Tibial nerve (tissue), 4 donors: ENCODE data around the gene KRTAP1-5. TPM values are rescaled to one million over a fixed set of nuclear protein-coding genes. Genes with fewer than 3 reads are reported as not detected.

Experiments used
- DNase-seq, 2 donors: peaks; one replicate each; pipeline ENCODE4 v3.0.0-alpha.2; 2019; ENCODE audit warnings: low spot score in 2 of 2
- H3K27ac ChIP-seq, 4 donors: fragments of 200-600 bp; sonication (generic) in 3 of 4; one replicate each; pipeline ENCODE4 v1.5.1; 2017 to 2019; ENCODE audit warnings: mild to moderate bottlenecking in 1 of 4
- H3K27me3 ChIP-seq, 2 donors: fragments of 200-600 bp; sonication (generic) in 1 of 2; one replicate each; pipeline versions ENCODE4 v1.5.1 to v1.6.0; 2017 to 2019
- H3K36me3 ChIP-seq, 3 donors: fragments of 200-600 bp; sonication (generic); one replicate each; pipeline ENCODE4 v1.5.1; 2018 to 2019
- H3K4me1 ChIP-seq, 4 donors: fragments of 200-600 bp; sonication (generic) in 3 of 4; one replicate each; pipeline ENCODE4 v1.5.1; 2017 to 2019
- H3K4me3 ChIP-seq, 4 donors: fragments of 200-600 bp; sonication (generic) in 3 of 4; one replicate each; pipeline ENCODE4 v1.5.1; 2017 to 2019; ENCODE audit warnings: mild to moderate bottlenecking in 1 of 4, moderate library complexity in 1 of 4
- H3K9me3 ChIP-seq, 4 donors: fragments of 200-600 bp; sonication (generic) in 3 of 4; one replicate each; pipeline ENCODE4 v1.5.1; 2017 to 2019
- EP300 ChIP-seq, 2 donors: sonication (generic); formaldehyde crosslinking; IDR thresholded peaks; one replicate each; pipeline ENCODE4 v1.6.1; 2017; ENCODE audit warnings: antibody characterized with exemption in 2 of 2, mild to moderate bottlenecking in 1 of 2
- POLR2A ChIP-seq, 2 donors: fragments of 450-650 bp; IDR thresholded peaks; one replicate each; pipeline ENCODE4 v1.6.1; 2017; ENCODE audit warnings: antibody characterized with exemption in 2 of 2, mild to moderate bottlenecking in 2 of 2, moderate library complexity in 2 of 2
- whole genome bisulfite sequencing, 2 donors: methylation state at CpG; one replicate each; pipeline ENCODE4 v1.1.5; 2018; 5-methylcytosine and 5-hydroxymethylcytosine counted together
- total RNA-seq, 4 donors: library from RNA; depleted of rRNA; stranded (reverse); fragments of >200 nt; gene quantifications; one replicate each; pipeline ENCODE4 v1.1.0, GENCODE V29; 2016
- TF ChIP-seq, protein P1 (sequence below), 5 experiments: fragments of 200-600 bp in 3 of 5; fragments of 450-650 bp in 2 of 5; sonication (generic) in 3 of 5; IDR thresholded peaks; one replicate each; pipeline ENCODE4 v1.5.1; 2016 to 2019; ENCODE audit warnings: antibody characterized with exemption in 5 of 5, mild to moderate bottlenecking in 3 of 5, moderate library complexity in 2 of 5

KRTAP1-5 gene, protein sequence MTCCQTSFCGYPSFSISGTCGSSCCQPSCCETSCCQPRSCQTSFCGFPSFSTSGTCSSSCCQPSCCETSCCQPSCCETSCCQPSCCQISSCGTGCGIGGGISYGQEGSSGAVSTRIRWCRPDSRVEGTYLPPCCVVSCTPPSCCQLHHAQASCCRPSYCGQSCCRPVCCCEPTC
- total RNA-seq, result under 1 TPM in 1 of 4 donors, not detected in 3; 0.60 TPM

DNA sequence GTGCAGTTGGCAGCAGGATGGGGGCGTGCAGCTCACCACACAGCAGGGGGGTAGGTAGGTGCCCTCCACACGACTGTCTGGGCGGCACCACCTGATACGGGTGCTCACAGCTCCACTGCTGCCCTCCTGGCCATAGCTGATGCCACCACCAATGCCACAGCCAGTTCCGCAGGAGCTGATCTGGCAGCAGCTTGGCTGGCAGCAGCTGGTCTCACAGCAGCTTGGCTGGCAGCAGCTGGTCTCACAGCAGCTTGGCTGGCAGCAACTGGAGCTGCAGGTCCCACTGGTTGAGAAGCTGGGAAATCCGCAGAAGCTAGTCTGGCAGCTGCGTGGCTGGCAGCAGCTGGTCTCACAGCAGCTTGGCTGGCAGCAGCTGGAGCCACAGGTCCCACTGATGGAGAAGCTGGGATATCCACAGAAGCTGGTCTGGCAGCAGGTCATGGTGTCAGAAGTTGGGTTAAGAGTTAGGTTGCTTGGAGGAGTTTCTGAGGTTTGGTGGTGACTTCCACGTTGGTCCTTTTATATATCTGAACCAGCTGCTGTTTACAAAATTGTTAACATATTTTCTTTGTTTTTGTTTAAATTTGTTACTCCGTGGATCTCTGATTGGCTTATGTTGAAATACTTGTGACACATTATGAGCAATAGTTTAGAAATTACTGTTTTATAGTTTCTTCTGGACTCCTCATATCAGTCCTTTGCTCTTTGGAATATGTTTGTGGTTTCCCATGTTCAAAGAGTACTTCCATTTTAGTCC is at the start of gene KRTAP1-5:
Gene KRTAP1-5, minus strand, starts transcription at position 494 of the 757 bp plus-strand sequence. Its CDS starts 53 bp downstream, at position 441.
- WGBS, 2 donors, result 80 to 87% methylated on average over 6 to 9 of the region's 9 CpGs

DNA sequence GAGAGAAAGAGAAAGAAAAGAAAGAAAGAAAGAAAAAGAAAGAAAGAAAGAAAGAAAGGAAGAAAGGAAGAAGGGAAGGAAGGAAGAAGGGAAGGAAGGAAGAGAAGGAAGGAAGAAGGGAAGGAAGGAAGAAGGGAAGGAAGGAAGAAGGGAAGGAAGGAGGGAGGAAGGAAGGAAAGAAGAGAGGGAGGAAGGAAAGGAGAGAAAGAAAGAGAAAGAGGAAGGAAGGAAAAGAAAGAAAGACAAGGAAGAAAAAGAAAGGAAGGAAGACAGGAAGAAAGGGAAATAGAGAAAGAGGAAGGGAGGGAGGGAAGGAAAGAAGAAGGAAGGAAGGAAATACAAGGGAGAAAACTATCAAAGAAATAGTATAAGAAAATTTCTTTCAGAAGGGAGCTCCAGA is 49.8 kb upstream of the KRTAP1-5 start:
- Histone ChIP-seq H3K36me3 (no peaks in the 10 kb centered on the region), H3K4me1 (no peaks in the 10 kb centered on the region), H3K4me3 (no peak overlapping the region), H3K9me3 (no peaks in the 10 kb centered on the region), H3K27me3 (no peaks in the 10 kb centered on the region), H3K27ac (no peak overlapping the region)
- no peak for DNase-seq
- TF ChIP-seq POLR2A (IDR thresholded peaks at IDR 0.05) (no peak), EP300 (IDR thresholded peaks at IDR 0.05) (no peak)
- TF ChIP-seq, protein P1, sequence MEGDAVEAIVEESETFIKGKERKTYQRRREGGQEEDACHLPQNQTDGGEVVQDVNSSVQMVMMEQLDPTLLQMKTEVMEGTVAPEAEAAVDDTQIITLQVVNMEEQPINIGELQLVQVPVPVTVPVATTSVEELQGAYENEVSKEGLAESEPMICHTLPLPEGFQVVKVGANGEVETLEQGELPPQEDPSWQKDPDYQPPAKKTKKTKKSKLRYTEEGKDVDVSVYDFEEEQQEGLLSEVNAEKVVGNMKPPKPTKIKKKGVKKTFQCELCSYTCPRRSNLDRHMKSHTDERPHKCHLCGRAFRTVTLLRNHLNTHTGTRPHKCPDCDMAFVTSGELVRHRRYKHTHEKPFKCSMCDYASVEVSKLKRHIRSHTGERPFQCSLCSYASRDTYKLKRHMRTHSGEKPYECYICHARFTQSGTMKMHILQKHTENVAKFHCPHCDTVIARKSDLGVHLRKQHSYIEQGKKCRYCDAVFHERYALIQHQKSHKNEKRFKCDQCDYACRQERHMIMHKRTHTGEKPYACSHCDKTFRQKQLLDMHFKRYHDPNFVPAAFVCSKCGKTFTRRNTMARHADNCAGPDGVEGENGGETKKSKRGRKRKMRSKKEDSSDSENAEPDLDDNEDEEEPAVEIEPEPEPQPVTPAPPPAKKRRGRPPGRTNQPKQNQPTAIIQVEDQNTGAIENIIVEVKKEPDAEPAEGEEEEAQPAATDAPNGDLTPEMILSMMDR (IDR thresholded peaks at IDR 0.05), result no peak

More for the DNA sequence above, at the start of gene KRTAP1-5:
- H3K4me3 ChIP-seq, result no peak within 1 kb of the TSS
- H3K27ac ChIP-seq, result no peak within 1 kb of the TSS
- DNase-seq, result no peak
- no peaks in the 10 kb centered on the region for H3K4me1 ChIP-seq
- H3K27me3 ChIP-seq, result no peaks in the 10 kb centered on the region
- no peaks in the 10 kb centered on the region for H3K9me3 ChIP-seq
- TF ChIP-seq POLR2A (IDR thresholded peaks at IDR 0.05), result no peak
- no peak for TF ChIP-seq EP300 (IDR thresholded peaks at IDR 0.05)
- TF ChIP-seq, protein P1 (IDR thresholded peaks at IDR 0.05), result no peak
- no peaks in the 10 kb centered on the region for H3K36me3 ChIP-seq

DNA sequence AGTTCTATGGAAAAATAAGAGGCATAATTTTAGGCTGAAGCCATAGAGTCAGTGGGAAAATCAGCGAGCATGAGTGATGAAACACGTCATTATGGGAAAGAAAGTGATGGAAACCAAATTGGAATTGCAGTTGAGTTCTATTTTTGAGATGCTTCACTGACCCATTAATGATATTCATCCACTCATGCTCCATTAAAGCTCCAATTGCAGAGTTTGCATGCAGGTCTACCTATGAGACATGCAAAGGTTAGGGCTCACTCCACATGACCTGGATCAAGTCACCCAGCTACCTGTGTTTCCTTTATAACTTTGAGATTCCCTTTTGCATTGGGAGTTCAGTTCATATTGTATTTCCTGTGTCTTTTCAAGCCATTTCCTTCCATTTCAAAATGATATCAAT is 46.7 kb upstream of the KRTAP1-5 start:
- TF ChIP-seq EP300 (IDR thresholded peaks at IDR 0.05) (no peak), POLR2A (IDR thresholded peaks at IDR 0.05) (no peak)
- TF ChIP-seq, protein P1 (IDR thresholded peaks at IDR 0.05), result no peak
- H3K9me3 ChIP-seq, result no peaks in the 10 kb centered on the region
- H3K36me3 ChIP-seq, result no peaks in the 10 kb centered on the region
- no peaks in the 10 kb centered on the region for H3K27me3 ChIP-seq
- H3K4me3 ChIP-seq, result no peak overlapping the region
- H3K4me1 ChIP-seq, result no peaks in the 10 kb centered on the region
- no peak overlapping the region for H3K27ac ChIP-seq
- WGBS, 2 donors, result 88 to 92% methylated on average over 2 of the region's 2 CpGs
- no peak for DNase-seq

DNA sequence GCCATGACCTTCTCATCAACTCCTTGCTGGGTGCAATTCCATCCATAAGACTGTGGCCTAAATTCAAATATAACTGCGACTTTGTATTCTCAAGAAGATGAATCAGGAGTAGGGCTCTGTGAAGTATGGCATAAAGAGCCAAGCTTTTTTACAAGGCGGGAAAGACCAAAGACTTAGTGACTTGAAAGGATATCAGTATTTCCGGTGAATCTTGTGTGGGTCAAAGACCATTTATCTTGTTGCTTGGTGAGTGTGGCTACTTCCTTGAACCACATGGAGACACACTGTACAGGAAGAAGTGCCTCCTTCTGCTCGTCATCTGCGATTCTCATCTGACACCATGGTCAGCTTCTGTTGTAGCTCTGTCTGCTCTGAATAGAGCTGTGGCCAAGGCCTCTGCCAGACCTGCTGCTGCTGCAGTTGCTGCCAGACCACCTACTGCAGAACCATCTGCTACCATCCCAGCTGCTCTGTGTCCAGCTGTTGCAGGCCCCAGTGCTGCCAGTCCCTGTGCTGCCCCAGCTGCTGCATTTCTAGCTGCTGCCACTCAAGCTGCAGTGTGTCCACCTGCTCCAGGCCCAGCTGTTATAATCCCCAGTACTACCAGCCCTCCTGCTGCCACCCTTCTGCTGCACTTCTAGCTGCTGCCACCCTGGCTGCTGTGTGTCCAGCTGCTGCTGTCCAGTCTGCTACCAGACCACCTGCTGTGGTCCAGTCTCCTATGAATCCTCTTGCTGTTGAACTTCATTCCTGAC is 44.8 kb upstream of the KRTAP1-5 start:
- Histone ChIP-seq H3K27me3 (no peaks in the 10 kb centered on the region), H3K36me3 (no peaks in the 10 kb centered on the region), H3K4me1 (no peaks in the 10 kb centered on the region), H3K9me3 (no peaks in the 10 kb centered on the region), H3K27ac (no peak overlapping the region), H3K4me3 (no peak overlapping the region)
- DNase-seq, result no peak
- TF ChIP-seq EP300 (IDR thresholded peaks at IDR 0.05), result no peak
- no peak for TF ChIP-seq POLR2A (IDR thresholded peaks at IDR 0.05)
- TF ChIP-seq, protein P1 (IDR thresholded peaks at IDR 0.05), result no peak
- WGBS, 2 donors, result 88 to 97% methylated on average over 5 of the region's 5 CpGs

DNA sequence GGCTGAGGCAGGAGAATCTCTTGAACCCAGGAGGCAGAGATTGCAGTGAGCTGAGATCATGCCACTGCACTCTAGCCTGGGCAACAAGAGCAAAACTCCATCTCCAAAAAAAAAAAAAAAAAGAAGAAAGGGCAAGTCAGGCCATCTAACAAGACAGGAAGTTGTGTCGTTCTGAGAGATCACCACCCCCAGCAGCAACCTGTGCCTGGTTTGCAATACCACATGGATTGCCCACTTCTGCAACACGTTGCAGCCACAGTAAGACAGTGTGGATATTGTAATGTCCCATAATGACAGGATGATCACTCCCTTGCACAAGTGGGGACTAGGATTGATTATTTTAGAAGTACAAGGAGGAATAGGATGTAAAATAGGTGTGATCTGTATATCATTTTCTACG is 42.0 kb upstream of the KRTAP1-5 start:
- no peaks in the 10 kb centered on the region for H3K9me3 ChIP-seq
- TF ChIP-seq EP300 (IDR thresholded peaks at IDR 0.05), result no peak
- TF ChIP-seq, protein P1 (IDR thresholded peaks at IDR 0.05), result no peak
- TF ChIP-seq POLR2A (IDR thresholded peaks at IDR 0.05), result no peak
- 78 to 80% methylated on average over 3 of the region's 3 CpGs for WGBS, 2 donors
- no peaks in the 10 kb centered on the region for H3K36me3 ChIP-seq
- no peak overlapping the region for H3K27ac ChIP-seq
- no peaks in the 10 kb centered on the region for H3K27me3 ChIP-seq
- no peak overlapping the region for H3K4me3 ChIP-seq
- no peak for DNase-seq
- H3K4me1 ChIP-seq, result no peaks in the 10 kb centered on the region
